ENCODE results near the gene TAF6L.
"Not testable (repeated sequence)": the region's sequence is repeated elsewhere in the genome, so short reads cannot be mapped to it uniquely, and the experiment has no call there.

The TAF6L gene

GRCh38 chr11:62755086-62755615, 16.0 kb upstream of the TAF6L start:
- no peak for DNase-seq (ENCODE audit: low read depth)

- no peak for DNase-seq (ENCODE audit: low read depth)
These were observed 13.1 kb upstream of the TAF6L start for GRCh38 chr11:62757846-62758788.

- not testable (repeated sequence) for DNase-seq (ENCODE audit: low read depth)
These were observed 10.3 kb upstream of the TAF6L start for GRCh38 chr11:62760867-62761227.

- no peak for DNase-seq (ENCODE audit: low read depth)
These were observed 435 bp upstream of the TAF6L start for GRCh38 chr11:62770778-62771143.

GRCh38 chr11:62774407-62774806, 3.2 kb downstream of the TAF6L start:
- DNase-seq (ENCODE audit: low read depth): no peak

- no peak for DNase-seq (ENCODE audit: low read depth)
These were observed 4.5 kb downstream of the TAF6L start for GRCh38 chr11:62775646-62776045.

- DNase-seq (ENCODE audit: low read depth): no peak
These were observed 6.2 kb downstream of the TAF6L start for GRCh38 chr11:62777389-62777788.

GRCh38 chr11:62778441-62778840, 7.2 kb downstream of the TAF6L start:
- no peak for DNase-seq (ENCODE audit: low read depth)

GRCh38 chr11:62782753-62783152, 11.6 kb downstream of the TAF6L start:
- DNase-seq (ENCODE audit: low read depth): no peak

GRCh38 chr11:62786318-62787004, 15.3 kb downstream of the TAF6L start:
- peak; percentile 80 for DNase-seq (ENCODE audit: low read depth)

- DNase-seq (ENCODE audit: low read depth): peak; percentile 95
These were observed 16.0 kb downstream of the TAF6L start, which contains the start of gene TMEM179B for GRCh38 chr11:62787005-62787759. Gene TMEM179B (plus strand): TSS chr11:62787402. CDS start chr11:62787432, 30 bp downstream.

- DNase-seq (ENCODE audit: low read depth): no peak
These were observed 17.8 kb downstream of the TAF6L start for GRCh38 chr11:62788991-62789390.

GRCh38 chr11:62789576-62789975, 18.4 kb downstream of the TAF6L start:
- no peak for DNase-seq (ENCODE audit: low read depth)

GRCh38 chr11:62791501-62792201, 20.5 kb downstream of the TAF6L start, which contains the start of gene TMEM223:
Gene TMEM223 (minus strand): TSS chr11:62792006. CDS start chr11:62791994, 12 bp downstream.
- peak; percentile 88 for DNase-seq (ENCODE audit: low read depth)

- no peak for DNase-seq (ENCODE audit: low read depth)
These were observed 21.0 kb downstream of the TAF6L start for GRCh38 chr11:62792202-62792575.

GRCh38 chr11:62794201-62794775, 23.1 kb downstream of the TAF6L start:
- DNase-seq (ENCODE audit: low read depth): no peak

GRCh38 chr11:62796281-62796680, 25.1 kb downstream of the TAF6L start:
- no peak for DNase-seq (ENCODE audit: low read depth)

- no peak for DNase-seq (ENCODE audit: low read depth)
These were observed 28.3 kb downstream of the TAF6L start for GRCh38 chr11:62799486-62799885.

GRCh38 chr11:62801071-62801470, 29.9 kb downstream of the TAF6L start:
- no peak for DNase-seq (ENCODE audit: low read depth)

- no peak for DNase-seq (ENCODE audit: low read depth)
These were observed 33.3 kb downstream of the TAF6L start for GRCh38 chr11:62804310-62805075.

Measured in activated T-helper 9 cell treated with anti-CD3 and anti-CD28 coated beads, Interleukin-2, amount 50 U/mL, for 16 hours (primary cell).